Measurements from ENCODE around the gene DHRS7B.
A peak's percentile ranks its signal among the peaks of the same experiment; 100 is the strongest.
"Not testable (repeated sequence)": the region's sequence is repeated elsewhere in the genome, so short reads cannot be mapped to it uniquely, and the experiment has no call there.

The DHRS7B gene

DNA sequence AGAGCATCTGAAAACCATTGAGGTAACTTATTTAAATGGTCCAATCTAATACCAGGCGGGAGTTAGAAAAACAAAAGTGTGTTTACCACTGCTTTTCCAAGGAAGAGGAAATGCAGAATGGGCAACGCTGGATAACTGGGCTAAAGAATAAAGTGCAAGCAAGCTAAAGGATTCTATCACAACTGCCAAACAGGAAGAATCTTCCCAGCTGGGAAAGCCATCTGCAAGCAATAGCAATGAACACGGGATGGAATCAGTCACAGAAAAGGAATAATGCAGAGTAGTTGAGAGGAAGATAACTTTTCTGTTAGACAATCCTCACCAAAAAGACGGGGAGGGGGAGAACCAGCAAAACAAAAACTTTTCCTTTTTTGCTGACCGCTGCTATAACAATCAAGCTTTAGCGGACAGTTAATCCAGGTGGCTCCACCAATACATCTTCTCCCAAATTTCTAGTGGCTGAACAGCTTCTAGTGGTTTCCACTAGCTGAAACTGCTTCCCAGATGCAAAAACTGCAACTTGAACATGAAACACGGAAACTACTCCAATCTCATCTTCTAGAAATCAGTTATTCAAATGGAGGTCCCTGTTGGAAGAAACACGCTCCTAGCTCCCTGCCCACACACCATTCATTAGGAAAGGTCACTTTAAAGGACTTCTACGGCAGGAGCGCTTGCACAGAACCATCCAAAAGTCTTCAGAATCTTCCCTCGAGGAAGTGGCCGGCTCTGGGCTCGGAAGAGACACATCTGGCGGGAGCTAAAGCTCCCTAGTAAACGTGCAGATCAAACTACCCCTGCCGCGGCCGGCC is 86.3 kb downstream of the DHRS7B start:
- no peak for DNase-seq

DNA sequence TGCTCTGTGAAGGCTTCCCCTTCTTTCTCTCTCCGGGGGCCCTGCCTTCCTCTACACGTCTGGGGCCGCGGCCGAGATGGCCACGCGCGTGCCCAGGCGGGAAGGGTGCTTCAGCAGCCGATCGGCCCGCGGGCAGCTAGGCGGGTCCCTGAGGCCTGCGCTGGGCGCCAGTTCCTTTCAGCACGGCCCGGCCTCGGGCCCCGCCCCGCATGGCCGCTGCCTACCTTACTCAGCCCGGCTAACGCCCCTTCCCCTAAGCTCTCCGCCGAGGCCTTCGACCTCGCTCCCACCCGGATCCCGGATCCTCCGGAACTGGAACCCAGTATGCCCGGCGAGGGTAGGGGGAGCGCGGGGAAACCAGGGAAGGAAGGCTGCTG is 86.9 kb downstream of the DHRS7B start:
- no peak for DNase-seq

DNA sequence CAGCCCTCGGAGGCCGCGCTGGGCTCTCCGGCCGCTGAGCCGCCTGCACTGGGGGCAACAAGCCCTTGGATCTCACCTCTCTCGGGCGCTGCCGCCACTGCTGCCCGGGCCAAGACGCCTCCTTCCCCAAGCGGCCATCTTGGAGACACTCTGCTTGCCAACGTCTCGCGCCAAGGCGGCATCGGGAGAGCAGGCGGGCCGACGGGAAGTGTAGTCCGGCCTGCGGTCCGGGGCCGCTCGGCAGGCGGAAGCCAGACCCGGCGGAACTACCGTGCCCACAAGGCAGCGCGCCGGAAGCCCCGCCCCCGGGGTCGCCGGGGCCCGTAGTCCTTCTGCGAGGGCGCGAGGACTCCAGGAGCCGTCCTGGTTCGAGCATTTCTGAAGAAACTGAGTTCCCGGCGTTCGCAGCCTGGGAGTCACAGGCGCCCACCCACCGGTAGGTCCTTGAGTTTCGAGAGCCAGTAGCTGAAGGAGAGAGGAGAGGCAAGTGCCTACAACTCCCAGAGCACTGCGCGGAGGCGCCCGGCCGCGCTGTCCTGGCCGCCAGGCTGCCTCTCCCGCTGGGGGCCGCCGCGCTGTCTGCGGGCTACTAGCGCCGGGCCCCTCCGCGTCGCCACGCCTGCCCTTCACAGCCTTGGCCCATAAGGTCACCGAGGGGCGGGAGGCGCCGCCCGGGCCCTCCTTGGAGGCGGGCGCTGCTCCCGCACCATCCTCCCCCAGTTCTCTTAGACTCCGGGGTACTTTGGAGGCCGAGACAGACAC is 87.4 kb downstream of the DHRS7B start, which contains the start of gene TMEM11:
TSS of gene TMEM11 (minus strand) at position 147 of the 762 bp plus-strand sequence. CDS start at position 138, 9 bp downstream.
- DNase-seq = peak; percentile 94

DNA sequence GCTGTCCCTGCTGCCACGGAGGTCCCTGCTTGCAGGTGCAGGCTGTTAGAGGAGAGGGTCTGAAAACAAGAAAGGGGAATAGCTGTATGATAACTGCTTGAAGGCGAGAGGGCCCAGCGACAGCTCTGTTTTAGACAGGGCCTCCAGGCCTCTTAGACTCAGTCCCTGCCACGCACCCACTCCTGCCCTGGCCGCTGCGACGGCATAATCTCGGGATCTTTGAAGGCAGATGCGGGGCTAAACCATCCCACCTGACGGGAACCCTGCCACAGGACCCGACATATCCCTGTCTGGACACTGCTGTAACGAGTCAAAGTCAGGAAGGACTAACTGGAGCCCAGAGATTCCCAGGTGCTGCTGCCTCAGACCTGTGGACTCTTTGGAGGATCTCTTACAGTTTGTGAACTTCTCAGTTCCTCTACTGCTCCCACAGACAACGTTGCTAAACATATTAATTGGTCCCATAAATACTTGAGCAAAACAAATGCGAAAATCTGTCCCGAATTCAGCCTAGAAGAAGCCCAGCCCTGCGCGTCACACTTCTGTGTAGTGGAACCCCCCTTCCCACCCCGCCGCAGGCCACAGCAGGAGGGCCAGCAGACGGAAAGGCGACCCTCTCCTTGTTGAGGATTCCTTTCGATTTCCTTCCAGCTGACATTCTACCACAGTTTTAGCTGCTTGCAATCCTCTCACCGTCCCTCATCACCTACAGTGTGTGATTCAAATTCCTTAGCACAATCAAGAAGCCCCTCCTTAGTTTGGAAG is 88.2 kb downstream of the DHRS7B start:
- no peak for DNase-seq

DNA sequence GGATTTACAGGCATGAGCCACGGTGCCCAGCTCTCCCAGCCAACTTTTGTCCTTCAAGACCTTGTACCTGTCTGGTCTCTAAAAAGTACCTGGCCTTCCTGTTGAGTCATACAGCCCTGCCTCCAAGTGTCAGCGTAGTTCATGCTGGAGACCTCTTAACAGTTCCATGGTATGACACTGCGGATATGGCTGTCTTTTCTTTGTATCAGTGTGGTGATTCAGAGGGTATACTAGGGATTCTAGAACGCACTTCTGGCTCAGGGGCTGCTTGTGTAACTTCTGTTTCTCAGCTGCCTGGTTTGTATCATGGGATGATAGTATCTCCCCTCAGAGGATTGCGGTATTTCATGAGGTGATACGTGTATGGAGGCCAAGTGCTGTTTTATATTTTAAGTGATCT is 89.2 kb downstream of the DHRS7B start:
- DNase-seq = no peak

DNA sequence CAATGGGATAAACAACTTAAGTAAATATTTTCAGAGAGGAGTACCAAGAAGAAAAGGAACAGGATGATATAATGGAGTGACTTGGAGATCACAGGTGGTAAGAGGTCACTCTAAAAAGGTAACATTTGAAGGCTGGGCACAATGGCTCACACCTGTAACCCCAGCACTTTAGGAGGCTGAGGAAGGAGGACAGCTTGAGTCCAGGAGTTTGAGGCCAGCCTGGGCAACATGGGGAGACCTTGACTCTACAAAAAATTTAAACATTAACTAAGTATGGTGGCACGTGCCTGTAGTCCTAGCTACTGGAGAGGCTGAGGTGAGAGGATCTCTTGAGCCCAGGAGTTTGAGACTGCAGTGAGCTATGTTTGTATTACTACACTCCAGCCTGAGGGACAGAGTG is 90.6 kb downstream of the DHRS7B start:
- DNase-seq = no peak

DNA sequence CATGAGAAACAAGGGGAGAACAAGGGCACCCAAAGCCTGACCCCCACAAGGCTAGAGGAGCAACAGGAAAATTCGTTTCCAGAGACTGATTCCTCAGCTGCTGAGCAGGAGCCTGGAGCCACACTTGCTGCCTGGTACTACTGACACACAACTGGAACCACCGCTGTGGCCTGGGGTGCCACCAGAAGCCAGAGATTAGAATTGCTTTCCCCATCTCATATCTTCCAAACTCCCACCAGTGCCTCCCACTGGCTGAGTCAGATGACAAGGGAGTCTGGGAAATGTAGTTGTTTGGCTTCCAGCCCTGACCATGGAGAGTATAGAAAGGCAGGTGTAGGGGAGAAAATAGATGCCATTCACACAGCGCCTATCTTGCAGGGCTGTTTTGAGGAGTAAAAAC is 91.3 kb downstream of the DHRS7B start:
- DNase-seq = no peak

DNA sequence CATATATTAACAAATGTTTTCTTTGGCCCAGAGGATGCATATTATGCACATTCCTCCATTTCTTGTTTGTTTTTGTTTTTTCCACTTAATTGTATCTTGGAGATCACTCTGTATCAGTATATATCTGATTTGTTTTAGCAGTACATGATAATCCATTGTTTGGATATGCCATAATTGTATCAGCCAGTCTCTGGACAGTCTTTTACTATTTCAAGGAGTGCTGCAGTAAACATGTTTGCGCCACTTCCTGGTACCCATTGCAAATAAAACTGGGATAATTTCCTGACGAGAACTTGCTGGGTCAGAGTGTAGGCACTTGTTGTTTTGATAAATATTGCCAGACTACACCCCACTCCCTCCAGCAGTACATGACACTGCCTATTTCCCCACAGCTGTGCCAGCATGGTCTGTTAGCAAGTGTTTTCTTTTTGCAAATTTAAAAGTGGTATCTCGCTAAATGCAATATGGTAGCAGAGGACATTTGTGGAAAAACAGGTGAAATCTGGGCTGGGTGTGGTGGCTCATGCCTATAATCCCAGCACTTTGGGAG is 92.1 kb downstream of the DHRS7B start:
- no peak for DNase-seq

DNA sequence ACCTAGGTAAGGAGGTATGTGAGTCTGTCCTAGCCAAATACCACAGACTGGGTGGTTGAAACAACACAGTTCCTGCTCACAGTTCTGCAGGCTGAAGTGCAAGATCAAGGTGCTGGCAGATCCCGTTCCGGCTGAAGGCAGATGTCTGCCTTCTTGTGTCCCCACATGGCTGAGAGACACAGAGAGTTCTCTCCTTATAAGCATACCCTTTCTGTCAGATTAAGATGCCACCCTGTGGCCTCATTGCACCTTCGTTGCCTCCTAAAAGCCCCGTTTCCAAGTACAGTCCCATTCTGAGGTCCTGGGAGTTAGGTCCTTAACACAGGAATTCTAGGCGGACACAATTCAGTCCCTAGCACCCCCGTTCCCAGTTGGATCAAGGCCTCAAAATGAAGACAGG is 96.3 kb downstream of the DHRS7B start:
- no peak for DNase-seq

DNA sequence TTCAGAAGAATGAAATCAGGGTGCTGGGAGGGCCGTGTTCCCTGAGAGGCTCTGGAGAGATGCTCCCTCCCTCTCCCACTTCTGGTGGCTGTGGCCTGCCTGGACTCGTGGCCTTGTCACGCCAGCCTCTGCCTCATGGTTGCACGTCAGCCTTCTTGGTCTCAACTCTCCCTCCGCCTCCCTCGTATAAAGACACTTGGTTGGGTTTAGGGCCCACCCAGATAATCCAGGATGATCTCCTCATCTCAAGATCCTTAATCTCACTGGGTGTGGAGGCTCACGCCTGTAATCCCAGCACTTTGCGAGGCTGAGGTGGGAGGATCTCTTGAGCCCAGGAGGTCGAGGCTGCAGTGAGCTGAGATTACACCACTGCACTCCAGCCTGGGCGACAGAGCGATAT is 100.5 kb downstream of the DHRS7B start:
- not testable (repeated sequence) for DNase-seq

DNA sequence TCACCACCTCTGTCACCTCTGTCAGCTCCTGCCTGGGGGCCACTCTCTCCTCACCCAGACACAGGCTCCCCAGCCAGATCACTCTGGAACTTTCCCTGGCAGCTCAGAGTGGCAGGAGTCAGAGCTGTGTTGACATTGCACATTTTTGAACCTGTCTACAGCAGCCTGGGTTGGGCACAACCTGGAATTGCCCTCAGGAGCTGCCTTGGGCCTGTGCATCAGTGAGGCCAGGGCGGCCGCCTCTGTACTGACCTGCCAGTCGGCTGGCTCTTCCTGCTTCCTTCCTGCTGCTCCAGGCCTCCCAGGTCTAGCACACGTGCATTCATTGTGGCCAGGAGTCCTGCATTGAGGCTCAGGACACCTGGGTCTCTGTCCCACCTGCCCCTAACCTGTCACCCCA is 101.3 kb downstream of the DHRS7B start:
- no peak for DNase-seq

DNA sequence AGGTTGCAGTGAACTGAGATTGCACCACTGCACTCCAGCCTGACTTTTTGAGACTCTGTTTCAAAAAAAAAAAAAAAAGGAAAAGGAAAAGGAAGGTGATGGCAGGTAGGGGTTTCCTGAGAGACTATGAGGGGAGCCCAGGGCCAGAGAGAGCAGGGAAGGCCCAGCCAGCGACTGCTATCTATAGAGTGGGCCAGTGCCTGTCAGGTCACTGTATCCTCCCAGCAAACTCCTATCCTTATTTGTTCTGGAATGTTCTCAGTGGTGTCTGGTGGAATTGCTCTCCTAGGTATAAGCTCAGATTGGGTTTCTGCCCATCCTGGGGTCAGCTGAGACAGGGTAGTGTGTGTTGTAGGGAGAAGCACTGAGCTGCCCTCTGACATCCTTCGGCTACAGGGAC is 102.1 kb downstream of the DHRS7B start:
- DNase-seq = no peak

DNA sequence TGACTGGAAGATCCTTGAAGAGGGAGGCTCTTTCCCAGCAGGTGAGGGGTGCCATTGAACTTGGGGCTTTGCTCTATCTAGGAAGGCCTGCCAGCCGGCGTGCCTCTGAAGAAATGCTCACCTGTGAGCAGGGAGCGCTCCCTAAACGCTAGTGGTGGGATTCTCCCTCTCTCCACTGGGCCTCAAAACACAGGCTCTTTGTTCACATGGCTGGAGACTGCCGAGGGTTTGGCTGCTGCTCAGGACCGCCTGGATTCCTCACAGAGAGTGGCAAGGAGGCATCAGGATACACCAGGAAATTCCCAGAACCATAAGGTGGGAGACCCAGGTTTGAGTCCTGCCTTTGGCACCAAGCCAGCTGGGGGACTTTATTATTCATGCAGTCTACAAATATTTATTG is 104.8 kb downstream of the DHRS7B start:
- no peak for DNase-seq

DNA sequence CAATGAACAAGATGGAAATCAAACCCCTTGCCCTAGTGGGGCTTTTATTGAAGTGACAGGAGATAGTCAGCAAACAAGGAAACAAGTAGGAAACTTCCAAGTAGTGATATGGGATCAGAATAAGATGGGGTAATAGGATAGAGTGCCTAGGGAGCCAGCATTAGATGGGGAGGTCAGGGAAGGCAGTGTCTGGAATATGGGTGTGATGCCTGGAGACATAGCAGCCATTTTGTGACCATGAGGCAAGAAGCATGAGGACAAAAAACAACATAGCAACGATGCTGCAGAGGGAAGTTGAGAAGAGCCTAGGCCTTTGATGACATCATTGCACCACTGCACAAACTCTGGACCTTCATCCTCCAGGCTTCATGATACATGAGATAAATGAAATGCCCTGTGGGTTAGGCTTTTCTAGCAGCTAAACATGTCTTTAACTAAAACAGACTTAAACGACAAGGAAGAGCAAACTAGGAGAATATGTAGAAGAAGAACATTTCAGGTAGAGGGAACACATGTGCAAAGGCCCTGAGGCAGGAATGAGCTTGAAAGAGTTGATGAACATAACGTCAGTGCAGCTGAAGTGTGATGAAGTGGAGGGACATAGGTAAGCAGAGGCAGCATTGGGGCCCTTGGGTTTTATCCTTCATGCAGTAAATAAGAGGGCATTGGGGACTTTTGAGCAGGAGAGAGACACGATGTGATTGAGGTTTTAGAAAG is 105.4 kb downstream of the DHRS7B start:
- no peak for DNase-seq

DNA sequence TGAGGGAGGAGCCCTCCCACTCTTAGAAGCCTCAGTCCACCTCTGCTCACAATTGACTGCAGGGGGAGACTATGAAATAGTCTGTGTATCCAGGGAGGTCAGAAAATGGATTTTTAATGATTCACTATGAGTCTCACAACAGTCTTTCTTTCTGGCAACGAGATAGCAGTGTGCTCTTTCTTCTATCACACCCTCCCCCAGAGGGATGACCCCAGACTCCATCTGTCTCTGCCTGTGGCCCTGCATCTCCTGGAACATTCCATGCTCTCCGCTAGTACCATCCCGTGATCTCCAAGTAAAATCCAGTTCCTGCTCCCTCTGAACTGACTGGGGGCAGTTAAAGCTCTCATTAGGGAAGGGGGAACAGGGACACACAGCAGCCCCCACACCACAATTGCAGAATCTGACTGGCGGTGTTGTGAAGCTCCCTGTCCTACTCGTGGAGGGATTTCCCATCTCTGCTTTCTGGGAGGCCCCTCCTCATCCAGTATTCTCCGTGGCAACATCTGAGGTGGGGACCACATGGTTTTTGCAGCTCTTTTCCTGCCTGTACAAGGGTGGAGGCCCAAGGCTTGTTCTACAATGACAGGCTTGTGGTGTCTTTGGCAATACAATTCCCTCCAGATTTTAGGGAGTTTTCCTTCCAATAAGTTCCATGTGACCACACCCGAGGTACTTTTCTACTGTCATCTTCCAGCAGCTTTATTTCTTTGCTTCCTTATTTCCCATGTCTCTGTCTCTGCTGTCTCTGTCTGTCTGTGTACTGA is 107.0 kb downstream of the DHRS7B start:
- DNase-seq = no peak

DNA sequence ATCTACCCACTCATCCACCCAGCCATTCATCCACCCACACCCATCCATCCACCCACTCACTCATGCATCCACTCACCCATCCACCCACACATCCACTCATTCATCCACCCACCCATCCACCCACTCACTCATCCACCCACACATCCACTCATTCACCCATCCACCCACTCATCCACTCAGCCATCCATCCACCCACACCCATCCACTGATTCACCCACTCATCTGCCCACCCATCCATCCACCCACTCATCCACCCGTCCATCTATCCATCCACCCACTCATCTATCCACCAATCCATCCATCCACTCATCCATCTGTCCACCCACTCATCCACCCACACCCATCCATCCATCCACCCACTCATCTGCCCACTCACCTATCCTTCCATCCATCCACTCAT is 109.2 kb downstream of the DHRS7B start:
- DNase-seq = no peak

DNA sequence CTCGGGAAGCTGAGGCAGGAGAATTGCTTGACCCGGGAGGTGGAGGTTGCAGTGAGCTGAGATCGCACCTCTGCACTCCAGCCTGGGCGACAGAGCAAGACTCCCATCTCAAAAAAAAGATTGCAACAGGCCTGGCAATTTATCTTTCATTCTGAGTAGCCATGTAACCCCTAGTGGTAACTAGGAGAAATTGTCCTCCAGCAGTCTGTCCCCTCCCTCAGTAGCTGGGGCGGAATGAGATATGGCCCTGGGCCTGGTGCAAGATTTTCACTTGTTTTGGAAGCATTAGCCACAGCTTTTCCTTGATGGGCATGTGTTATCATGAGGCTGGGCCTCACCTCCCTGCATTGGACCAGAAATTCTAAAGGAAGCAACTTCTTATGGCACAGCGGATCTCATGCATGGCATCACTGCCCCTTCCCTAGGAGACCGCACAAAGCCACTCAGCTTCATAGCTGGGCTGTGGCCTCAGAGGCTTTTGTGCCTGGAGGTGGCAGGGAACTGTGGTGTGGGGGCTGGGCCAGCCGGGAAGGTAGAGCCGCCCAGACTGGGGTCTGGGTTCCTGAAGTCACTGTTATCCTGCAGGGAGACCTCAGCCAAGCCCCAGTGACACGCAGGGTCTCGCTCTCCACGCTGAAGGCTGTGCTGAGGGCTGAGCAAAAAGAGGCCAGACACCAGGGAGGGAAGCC is 113.1 kb downstream of the DHRS7B start:
- no peak for DNase-seq

DNA sequence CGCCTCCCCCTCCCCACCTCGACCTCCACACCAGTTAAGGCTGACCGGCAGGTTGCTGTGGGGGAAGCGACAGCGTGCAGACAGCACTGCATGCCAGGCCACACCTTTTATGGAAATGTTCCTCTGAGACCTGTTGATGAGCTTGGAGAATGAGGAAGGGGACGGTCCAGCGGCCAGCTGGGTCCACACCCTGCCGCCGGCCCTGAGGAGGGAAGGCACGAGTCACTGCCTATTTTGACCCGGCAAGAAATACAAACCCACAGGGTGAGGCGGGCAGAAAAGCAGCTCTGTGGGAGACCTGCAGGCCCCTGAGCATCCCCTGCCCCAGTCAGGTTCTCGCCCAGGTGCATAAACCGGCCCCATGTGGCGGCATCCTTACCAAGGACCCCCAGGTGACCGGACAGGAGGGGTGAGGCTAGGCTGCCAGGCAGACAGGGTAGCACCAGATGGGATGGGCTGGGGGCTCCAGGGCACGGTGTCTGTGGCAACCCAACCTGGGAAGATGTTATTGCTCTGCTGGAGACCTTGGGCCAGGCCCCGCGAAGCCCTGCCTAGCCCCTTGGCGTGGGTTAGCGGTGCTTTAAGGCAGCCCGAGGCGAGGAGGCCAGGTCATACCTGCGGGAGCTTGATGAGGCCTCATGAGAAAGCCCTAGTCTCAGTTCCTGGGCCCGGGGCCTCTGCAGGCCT is 113.7 kb downstream of the DHRS7B start:
- DNase-seq = no peak

Data from central memory CD4-positive, alpha-beta T cell (primary cell).